HG03469 (cell line): Measurements from ENCODE around the gene RBM12.
A peak's percentile ranks its signal among the peaks of the same experiment; 100 is the strongest.
"Not testable (repeated sequence)": the region's sequence is repeated elsewhere in the genome, so short reads cannot be mapped to it uniquely, and the experiment has no call there.

ENCODE experiments used
- ATAC-seq: cut with Tn5 transposase; IDR thresholded peaks from one replicate; pipeline ENCODE4 v1.9.1; 2021; ENCODE audit warnings: mild to moderate bottlenecking, moderate library complexity, moderate number of reproducible peaks; ENCODE audit not compliant: unreplicated experiment

RBM12 gene

DNA sequence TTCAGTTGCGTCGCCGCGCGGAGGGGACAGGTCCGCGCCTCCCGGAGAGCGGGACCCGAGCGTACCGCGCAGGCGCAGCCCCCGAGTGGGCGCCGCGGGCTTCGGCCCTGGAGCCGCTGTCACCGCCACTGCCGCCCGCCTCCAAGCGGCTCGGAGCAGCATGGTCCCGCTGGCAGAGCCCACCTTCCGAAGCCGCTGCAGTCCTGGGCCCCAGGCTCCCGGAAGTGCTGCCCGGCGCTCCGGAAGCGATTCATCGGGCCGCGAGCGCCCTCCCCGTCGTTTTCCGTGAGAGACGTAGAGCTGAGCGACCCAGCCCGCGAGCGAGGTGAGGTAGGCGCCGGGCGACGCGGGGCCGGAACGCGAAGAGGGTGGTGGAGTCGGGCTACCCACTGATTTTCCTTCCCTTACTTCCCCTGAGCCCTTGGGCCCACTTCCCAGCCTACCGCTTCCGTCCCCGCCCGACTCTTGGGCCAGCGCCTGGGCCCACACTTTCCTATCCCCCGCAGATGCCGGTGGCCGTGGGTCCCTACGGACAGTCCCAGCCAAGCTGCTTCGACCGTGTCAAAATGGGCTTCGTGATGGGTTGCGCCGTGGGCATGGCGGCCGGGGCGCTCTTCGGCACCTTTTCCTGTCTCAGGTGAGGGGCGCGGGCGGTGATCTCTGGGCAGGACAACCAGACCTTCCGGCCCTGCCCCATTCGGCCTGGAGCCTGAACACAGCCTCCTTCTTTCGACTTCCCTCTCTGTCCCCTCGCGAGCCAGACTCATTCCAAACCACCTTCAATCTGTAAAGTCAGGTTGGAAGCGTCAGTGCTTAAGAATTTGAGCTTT is 34.6 kb upstream of the RBM12 start, which contains the start of the genes NFS1 and ROMO1:
TSS of gene NFS1 (minus strand) at position 226 of the 830 bp plus-strand sequence. CDS start at position 162, 64 bp downstream.
TSS of gene ROMO1 (plus strand) at position 279 of the 830 bp plus-strand sequence. CDS start at position 507, 228 bp downstream.
- peak; percentile 51 for ATAC-seq

DNA sequence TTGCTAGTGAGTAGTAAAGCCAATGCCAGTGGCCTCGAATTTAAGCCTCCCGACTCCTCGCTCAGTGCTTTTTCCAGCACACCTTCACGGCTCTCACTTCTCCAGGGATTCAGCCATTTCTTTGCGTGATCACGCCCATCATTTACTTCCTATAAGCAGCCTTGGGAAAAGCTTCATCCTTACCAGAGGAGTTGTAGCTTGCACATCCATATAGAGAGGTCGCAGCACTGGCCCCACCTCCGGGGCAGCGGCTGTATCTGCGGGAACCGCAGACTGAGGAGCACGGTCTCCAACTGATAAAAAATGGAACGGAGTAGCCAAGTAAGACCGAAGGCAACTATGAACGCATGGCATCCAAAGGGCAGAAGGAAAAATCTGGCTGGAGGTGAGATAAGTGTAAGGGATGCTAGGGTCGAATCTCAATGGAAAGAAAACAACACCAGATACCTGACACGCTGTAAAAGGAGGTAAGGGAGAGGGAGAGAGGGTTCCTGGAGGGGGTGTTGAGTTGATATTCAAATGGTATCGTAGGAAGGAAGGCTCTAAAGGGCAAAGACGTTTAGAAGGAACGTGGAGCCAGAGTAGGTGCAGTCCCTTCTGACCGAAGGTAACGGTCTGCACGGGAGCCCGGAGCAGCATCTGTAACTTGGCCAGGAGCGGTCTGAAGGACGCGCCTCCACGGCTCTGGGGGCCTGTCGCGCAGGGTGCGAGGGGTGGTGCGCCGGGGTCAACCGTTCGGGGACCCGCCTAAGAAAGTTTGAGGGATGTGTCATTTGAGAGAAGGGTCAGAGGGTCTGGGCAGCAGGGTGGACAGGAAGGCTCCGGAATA is 33.8 kb upstream of the RBM12 start:
- ATAC-seq, result no peak

GRCh38 chr20:35697696-35698297 is 33.1 kb upstream of the RBM12 start:
- no peak for ATAC-seq

DNA sequence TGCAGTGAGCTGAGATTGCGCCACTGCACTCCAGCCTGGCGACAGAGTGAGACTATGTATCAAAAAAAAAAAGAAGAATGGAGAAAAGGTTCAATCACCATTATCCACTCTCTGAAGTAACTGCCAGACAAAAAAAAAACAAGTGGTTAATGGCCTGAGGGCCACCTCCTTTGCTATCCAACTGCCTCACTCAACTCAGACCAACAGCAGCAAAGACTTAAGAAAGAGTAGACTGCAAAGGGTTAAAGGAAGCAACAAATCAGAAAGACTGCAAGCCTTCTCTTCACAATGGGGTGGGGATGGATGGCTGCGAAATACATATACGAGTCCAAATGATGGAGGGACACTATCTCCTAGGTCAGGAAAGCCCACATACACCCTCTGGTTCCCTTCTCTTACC is 31.3 kb upstream of the RBM12 start:
- ATAC-seq, result no peak

DNA sequence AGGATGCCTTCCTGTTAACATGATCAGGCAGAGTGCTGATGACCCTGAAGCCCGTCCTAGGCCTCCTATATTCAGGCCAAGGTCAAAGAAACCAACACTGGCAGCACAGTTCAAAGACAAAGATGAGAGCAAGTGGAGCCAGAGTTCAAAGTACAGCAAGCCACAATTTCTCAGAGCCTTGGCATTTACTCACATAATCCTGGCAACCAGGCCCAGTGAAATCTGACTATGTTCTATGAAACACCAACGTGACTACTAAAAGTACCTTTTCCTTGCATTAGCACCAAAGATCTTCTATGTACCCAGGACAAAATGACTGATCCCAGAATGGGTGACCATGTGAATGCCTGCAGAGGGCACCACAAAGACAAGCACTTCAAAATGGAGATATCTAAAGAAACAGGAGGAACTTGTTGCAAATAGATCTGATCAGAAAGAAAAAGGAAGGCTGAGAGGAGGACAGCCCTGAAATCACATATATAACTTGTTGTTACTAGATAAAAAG is 30.6 kb upstream of the RBM12 start:
- no peak for ATAC-seq

DNA sequence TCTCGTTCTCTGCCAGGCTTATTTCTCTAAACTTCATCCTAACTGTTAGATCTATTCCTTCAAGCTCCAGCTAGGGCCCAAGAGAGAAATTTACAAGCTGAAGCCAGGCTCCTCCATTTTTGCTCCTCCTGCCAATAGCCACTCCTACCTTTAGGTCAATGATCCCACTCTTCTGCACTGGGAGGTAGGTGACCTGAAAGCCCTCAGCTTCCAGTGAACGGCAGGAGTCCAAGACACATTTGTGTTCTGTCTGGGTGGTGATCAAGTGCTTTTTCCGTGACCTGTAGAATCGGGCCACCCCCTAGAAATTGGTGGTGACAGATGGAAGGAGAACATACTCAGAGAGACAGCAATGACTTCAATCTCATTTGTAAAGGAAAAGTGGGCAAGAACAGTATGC is 25.6 kb upstream of the RBM12 start:
- no peak for ATAC-seq

DNA sequence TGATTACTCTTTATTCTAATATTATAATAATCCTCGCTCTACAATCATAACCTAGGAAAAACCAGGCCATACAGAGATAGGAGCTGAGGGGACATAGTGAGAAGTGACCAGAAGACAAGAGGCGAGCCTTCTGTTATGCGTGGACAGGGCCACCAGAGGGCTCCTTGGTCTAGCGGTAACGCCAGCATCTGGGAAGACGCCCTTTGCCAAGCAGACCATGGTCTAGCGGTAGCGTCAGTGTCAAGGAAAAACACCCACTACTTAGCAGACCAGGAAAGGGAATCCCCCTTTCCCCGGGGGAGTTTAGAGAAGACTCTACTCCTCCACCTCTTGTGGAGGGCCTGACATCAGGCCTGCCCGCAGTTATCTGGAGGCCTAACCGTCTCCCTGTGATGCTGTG is 22.2 kb upstream of the RBM12 start:
- ATAC-seq, result not testable (repeated sequence)

- not testable (repeated sequence) for ATAC-seq
Measured at GRCh38 chr20:35685368-35685767, 20.7 kb upstream of the RBM12 start.

GRCh38 chr20:35681960-35682359 is 17.3 kb upstream of the RBM12 start:
- no peak for ATAC-seq

GRCh38 chr20:35680452-35681183 is 15.9 kb upstream of the RBM12 start:
- ATAC-seq, result no peak

DNA sequence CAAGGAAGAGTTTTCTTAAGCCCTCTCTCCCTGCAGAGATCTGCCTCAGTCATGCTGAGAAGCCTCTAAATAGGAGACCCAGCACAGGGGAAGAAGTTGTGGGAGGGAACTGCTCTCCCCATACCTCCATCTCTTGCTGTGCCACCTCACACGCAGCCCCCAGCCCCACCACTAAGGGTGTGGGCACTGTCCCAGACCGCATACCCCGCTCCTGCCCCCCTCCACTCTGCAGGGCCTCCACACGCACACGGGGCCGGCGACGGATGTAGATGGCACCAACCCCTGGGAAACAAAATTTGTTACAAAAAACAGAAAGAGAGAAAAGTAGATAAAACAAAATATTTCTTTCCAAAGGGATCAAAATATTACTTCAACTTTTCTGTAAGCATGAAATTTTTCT is 10.2 kb upstream of the RBM12 start:
- ATAC-seq, result no peak

DNA sequence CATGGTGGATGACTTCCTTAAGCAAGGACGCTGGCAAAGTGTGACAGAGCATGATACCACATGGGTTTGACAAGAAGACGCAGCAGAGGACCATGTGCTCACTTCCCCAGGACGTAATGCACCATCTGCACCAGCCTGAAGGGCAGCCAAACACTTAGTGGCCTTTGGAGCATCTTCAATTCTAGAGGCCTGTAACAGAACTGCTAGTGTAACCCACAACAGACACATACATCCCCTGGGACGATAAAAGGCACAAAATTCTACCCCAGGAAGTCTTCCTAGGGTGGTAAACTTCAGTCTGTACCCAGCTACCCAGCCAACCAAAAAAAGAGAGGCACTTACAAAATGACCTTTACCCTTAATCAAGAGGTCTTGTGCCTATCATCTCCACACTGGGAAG is 9.2 kb upstream of the RBM12 start:
- no peak for ATAC-seq

DNA sequence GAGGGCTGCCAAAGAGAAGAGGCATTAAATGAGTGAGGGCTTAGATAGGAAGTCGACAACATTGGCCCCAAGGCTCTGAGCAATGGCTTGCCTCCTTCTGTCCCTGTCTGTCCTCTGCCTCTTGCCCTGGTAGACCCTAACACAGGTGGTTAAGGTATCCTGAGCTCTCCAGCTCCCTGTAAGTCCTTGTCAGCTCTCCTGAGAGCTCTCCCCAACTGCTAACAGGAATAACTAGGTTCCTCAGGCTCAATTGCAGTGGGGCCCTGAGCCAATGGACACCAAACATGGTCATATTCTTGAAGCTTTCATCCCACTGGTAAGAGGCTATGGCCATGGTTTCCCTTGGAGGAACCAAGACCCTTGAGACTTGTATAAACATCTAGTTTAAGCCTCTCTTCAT is 5.0 kb upstream of the RBM12 start:
- no peak for ATAC-seq

- ATAC-seq, result no peak
Measured at GRCh38 chr20:35669221-35669620, 4.5 kb upstream of the RBM12 start.

DNA sequence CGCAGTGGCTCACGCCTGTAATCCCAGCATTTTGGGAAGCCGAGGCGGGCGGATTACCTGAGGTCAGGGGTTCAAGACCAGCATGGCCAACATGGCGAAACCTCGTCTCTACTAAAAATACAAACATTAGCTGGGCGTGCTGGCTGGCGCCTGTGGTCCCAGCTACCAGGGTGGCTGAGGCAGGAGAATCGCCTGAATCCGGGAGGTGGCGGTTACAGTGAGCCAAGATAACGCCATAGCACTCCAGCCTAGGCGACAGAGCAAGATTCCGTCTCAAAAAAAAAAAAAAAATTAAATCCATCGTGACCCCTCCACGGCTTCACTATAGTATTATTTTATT is 1.2 kb upstream of the RBM12 start:
- ATAC-seq, result no peak

GRCh38 chr20:35663516-35664465 is 909 bp downstream of the RBM12 start:
- ATAC-seq, result peak; percentile 7

DNA sequence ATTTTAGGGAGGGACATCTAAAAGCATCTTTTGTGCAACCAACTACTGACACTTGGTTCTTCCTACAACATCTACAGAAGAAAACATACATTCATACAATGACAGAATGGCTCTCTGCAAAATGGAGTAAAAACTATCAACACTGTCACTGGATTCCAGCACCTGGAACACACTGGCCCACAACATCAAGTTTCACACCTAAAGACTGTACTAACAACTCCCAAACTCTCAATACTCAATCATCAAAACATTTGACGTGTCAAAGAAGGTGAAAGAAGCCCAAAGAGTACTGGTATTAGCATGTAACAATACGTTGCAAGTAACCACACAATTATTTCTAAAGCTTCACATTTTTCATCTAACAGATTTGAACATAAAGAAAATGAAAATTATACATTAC is 2.1 kb downstream of the RBM12 start:
- no peak for ATAC-seq

DNA sequence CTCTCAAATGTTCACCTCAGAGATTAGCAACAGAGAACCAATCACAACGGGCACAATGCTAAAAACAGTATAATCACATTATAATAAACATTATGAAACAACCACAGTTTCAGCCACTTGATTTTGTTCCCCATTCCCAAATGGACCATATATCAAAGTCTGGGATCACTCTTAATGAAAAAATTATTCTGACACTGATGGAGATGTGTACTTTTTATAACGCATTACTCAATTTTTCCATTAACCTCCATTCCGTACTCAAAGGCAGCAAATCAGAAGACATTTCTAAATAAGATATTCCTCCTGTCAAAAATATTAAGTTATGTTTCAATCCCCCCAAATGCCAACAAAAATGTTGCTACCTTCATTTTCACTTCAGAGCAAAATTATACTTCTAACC is 2.8 kb downstream of the RBM12 start:
- ATAC-seq, result no peak

GRCh38 chr20:35661053-35661452 is 3.6 kb downstream of the RBM12 start:
- ATAC-seq, result no peak
